ENCODE data around the gene S100A8.
"Not testable (repeated sequence)": the region's sequence is repeated elsewhere in the genome, so short reads cannot be mapped to it uniquely, and the experiment has no call there.

The S100A8 gene

GRCh38 chr1:153390938-153391710 is at the start of gene S100A8:
S100A8 (minus strand) TSS chr1:153391073; CDS start chr1:153390535, 538 bp downstream.
- no peak for DNase-seq (ENCODE audit: low read depth, low spot score)

GRCh38 chr1:153439273-153439672 is 48.4 kb upstream of the S100A8 start:
- DNase-seq (ENCODE audit: low read depth, low spot score), result no peak

GRCh38 chr1:153438599-153438998 is 47.7 kb upstream of the S100A8 start:
- no peak for DNase-seq (ENCODE audit: low read depth, low spot score)

- DNase-seq (ENCODE audit: low read depth, low spot score), result no peak
Observed at GRCh38 chr1:153437236-153437635, 46.4 kb upstream of the S100A8 start.

GRCh38 chr1:153434746-153435455 is 44.0 kb upstream of the S100A8 start:
- DNase-seq (ENCODE audit: low read depth, low spot score), result no peak

GRCh38 chr1:153432874-153433681 is 42.2 kb upstream of the S100A8 start:
- no peak for DNase-seq (ENCODE audit: low read depth, low spot score)

- DNase-seq (ENCODE audit: low read depth, low spot score), result no peak
Observed at GRCh38 chr1:153431928-153432327, 41.1 kb upstream of the S100A8 start.

GRCh38 chr1:153431427-153431826 is 40.6 kb upstream of the S100A8 start:
- DNase-seq (ENCODE audit: low read depth, low spot score), result no peak

GRCh38 chr1:153431002-153431401 is 40.1 kb upstream of the S100A8 start:
- DNase-seq (ENCODE audit: low read depth, low spot score), result no peak

GRCh38 chr1:153430561-153430960 is 39.7 kb upstream of the S100A8 start:
- DNase-seq (ENCODE audit: low read depth, low spot score), result no peak

GRCh38 chr1:153430166-153430553 is 39.3 kb upstream of the S100A8 start:
- DNase-seq (ENCODE audit: low read depth, low spot score), result no peak

- no peak for DNase-seq (ENCODE audit: low read depth, low spot score)
Observed at GRCh38 chr1:153429266-153430165, 38.6 kb upstream of the S100A8 start.

- no peak for DNase-seq (ENCODE audit: low read depth, low spot score)
Observed at GRCh38 chr1:153428791-153429190, 37.9 kb upstream of the S100A8 start.

- DNase-seq (ENCODE audit: low read depth, low spot score), result no peak
Observed at GRCh38 chr1:153428073-153428638, 37.3 kb upstream of the S100A8 start.

GRCh38 chr1:153426809-153427208 is 35.9 kb upstream of the S100A8 start:
- no peak for DNase-seq (ENCODE audit: low read depth, low spot score)

- DNase-seq (ENCODE audit: low read depth, low spot score), result peak; percentile 82
Observed at GRCh38 chr1:153422450-153423068, 31.7 kb upstream of the S100A8 start.

- no peak for DNase-seq (ENCODE audit: low read depth, low spot score)
Observed at GRCh38 chr1:153420306-153420705, 29.4 kb upstream of the S100A8 start.

GRCh38 chr1:153419436-153419793 is 28.5 kb upstream of the S100A8 start:
- DNase-seq (ENCODE audit: low read depth, low spot score), result not testable (repeated sequence)

- not testable (repeated sequence) for DNase-seq (ENCODE audit: low read depth, low spot score)
Observed at GRCh38 chr1:153418758-153419435, 28.0 kb upstream of the S100A8 start.

All from astrocyte of the hippocampus (primary cell).